Measurements from ENCODE around the gene PLEKHN1. TPM values are rescaled to one million over a fixed set of nuclear protein-coding genes. Genes with fewer than 3 reads are reported as not detected.
A peak's percentile ranks its signal among the peaks of the same experiment; 100 is the strongest.

Gene PLEKHN1
- polyA plus RNA-seq, 1 donor, result 0.49 TPM

GRCh38 chr1:938088-938683 lies 28.1 kb upstream of the PLEKHN1 start:
- Histone ChIP-seq H3K27me3 (ENCODE audit: control insufficient read depth, insufficient read depth, low read length) (peaks cover 82% of the 10 kb centered on the region), H3K27ac (ENCODE audit: low read length) (no peak overlapping the region), H3K9me3 (ENCODE audit: control insufficient read depth, low read depth, low read length) (peaks cover 21% of the 10 kb centered on the region), H3K4me3 (ENCODE audit: low read length) (no peak overlapping the region), H3K36me3 (ENCODE audit: control insufficient read depth, insufficient read depth, low read length) (no peaks in the 10 kb centered on the region), H3K4me1 (ENCODE audit: control insufficient read depth, insufficient read depth, low read length) (peaks cover 37% of the 10 kb centered on the region)
- DNase-seq, result no peak
- WGBS (ENCODE audit: insufficient coverage, low lambda C conversion rate), result no CpG with 5 or more reads among the region's 15 CpGs

GRCh38 chr1:938711-939489 lies 27.4 kb upstream of the PLEKHN1 start:
- no CpG with 5 or more reads among the region's 30 CpGs for WGBS (ENCODE audit: insufficient coverage, low lambda C conversion rate)
- H3K27ac ChIP-seq (ENCODE audit: low read length), result no peak overlapping the region
- peaks cover 24% of the 10 kb centered on the region for H3K9me3 ChIP-seq (ENCODE audit: control insufficient read depth, low read depth, low read length)
- peaks cover 3% of the 10 kb centered on the region for H3K36me3 ChIP-seq (ENCODE audit: control insufficient read depth, insufficient read depth, low read length)
- H3K4me1 ChIP-seq (ENCODE audit: control insufficient read depth, insufficient read depth, low read length), result peaks cover 39% of the 10 kb centered on the region
- H3K4me3 ChIP-seq (ENCODE audit: low read length), result no peak overlapping the region
- DNase-seq, result no peak
- H3K27me3 ChIP-seq (ENCODE audit: control insufficient read depth, insufficient read depth, low read length), result peaks cover 82% of the 10 kb centered on the region

GRCh38 chr1:939511-940106 lies 26.7 kb upstream of the PLEKHN1 start:
- H3K27me3 ChIP-seq (ENCODE audit: control insufficient read depth, insufficient read depth, low read length), result peaks cover 82% of the 10 kb centered on the region
- H3K4me3 ChIP-seq (ENCODE audit: low read length), result no peak overlapping the region
- no CpG with 5 or more reads among the region's 21 CpGs for WGBS (ENCODE audit: insufficient coverage, low lambda C conversion rate)

GRCh38 chr1:940107-941014 lies 25.9 kb upstream of the PLEKHN1 start:
- peaks cover 33% of the 10 kb centered on the region for H3K4me1 ChIP-seq (ENCODE audit: control insufficient read depth, insufficient read depth, low read length)
- peaks cover 75% of the 10 kb centered on the region for H3K27me3 ChIP-seq (ENCODE audit: control insufficient read depth, insufficient read depth, low read length)
- H3K27ac ChIP-seq (ENCODE audit: low read length), result peak overlapping the region; percentile 60
- peak; percentile 60 to 77 for DNase-seq
- no CpG with 5 or more reads among the region's 86 CpGs for WGBS (ENCODE audit: insufficient coverage, low lambda C conversion rate)
- H3K36me3 ChIP-seq (ENCODE audit: control insufficient read depth, insufficient read depth, low read length), result peaks cover 14% of the 10 kb centered on the region
- H3K4me3 ChIP-seq (ENCODE audit: low read length), result no peak overlapping the region
- H3K9me3 ChIP-seq (ENCODE audit: control insufficient read depth, low read depth, low read length), result peaks cover 21% of the 10 kb centered on the region

More at GRCh38 chr1:939511-940106, 26.7 kb upstream of the PLEKHN1 start:
- H3K36me3 ChIP-seq (ENCODE audit: control insufficient read depth, insufficient read depth, low read length), result peaks cover 7% of the 10 kb centered on the region
- no peak for DNase-seq
- H3K27ac ChIP-seq (ENCODE audit: low read length), result no peak overlapping the region
- peaks cover 39% of the 10 kb centered on the region for H3K4me1 ChIP-seq (ENCODE audit: control insufficient read depth, insufficient read depth, low read length)
- H3K9me3 ChIP-seq (ENCODE audit: control insufficient read depth, low read depth, low read length), result peaks cover 25% of the 10 kb centered on the region

- DNase-seq, result no peak
- Histone ChIP-seq H3K27me3 (ENCODE audit: control insufficient read depth, insufficient read depth, low read length) (peaks cover 68% of the 10 kb centered on the region), H3K4me1 (ENCODE audit: control insufficient read depth, insufficient read depth, low read length) (peaks cover 30% of the 10 kb centered on the region), H3K4me3 (ENCODE audit: low read length) (peak overlapping the region; percentile 18), H3K27ac (ENCODE audit: low read length) (peak overlapping the region; percentile 60), H3K9me3 (ENCODE audit: control insufficient read depth, low read depth, low read length) (peaks cover 18% of the 10 kb centered on the region), H3K36me3 (ENCODE audit: control insufficient read depth, insufficient read depth, low read length) (peaks cover 21% of the 10 kb centered on the region)
- WGBS (ENCODE audit: insufficient coverage, low lambda C conversion rate), result no CpG with 5 or more reads among the region's 36 CpGs
These were observed 25.2 kb upstream of the PLEKHN1 start for GRCh38 chr1:941015-941587.

- Histone ChIP-seq H3K4me1 (ENCODE audit: control insufficient read depth, insufficient read depth, low read length) (peaks cover 28% of the 10 kb centered on the region), H3K27me3 (ENCODE audit: control insufficient read depth, insufficient read depth, low read length) (peaks cover 61% of the 10 kb centered on the region), H3K9me3 (ENCODE audit: control insufficient read depth, low read depth, low read length) (peaks cover 18% of the 10 kb centered on the region), H3K4me3 (ENCODE audit: low read length) (peak overlapping the region; percentile 31), H3K36me3 (ENCODE audit: control insufficient read depth, insufficient read depth, low read length) (peaks cover 27% of the 10 kb centered on the region), H3K27ac (ENCODE audit: low read length) (peak overlapping the region; percentile 60)
- peak; percentile 67 to 79 for DNase-seq
- WGBS (ENCODE audit: insufficient coverage, low lambda C conversion rate), result no CpG with 5 or more reads among the region's 98 CpGs
These were observed 24.5 kb upstream of the PLEKHN1 start for GRCh38 chr1:941588-942383.

- H3K4me3 ChIP-seq (ENCODE audit: low read length), result peak overlapping the region; percentile 31
- peaks cover 33% of the 10 kb centered on the region for H3K36me3 ChIP-seq (ENCODE audit: control insufficient read depth, insufficient read depth, low read length)
- H3K9me3 ChIP-seq (ENCODE audit: control insufficient read depth, low read depth, low read length), result peaks cover 18% of the 10 kb centered on the region
- peak overlapping the region; percentile 38 for H3K27ac ChIP-seq (ENCODE audit: low read length)
- H3K27me3 ChIP-seq (ENCODE audit: control insufficient read depth, insufficient read depth, low read length), result peaks cover 56% of the 10 kb centered on the region
- peaks cover 28% of the 10 kb centered on the region for H3K4me1 ChIP-seq (ENCODE audit: control insufficient read depth, insufficient read depth, low read length)
- no peak for DNase-seq
- no CpG with 5 or more reads among the region's 48 CpGs for WGBS (ENCODE audit: insufficient coverage, low lambda C conversion rate)
These were observed 23.9 kb upstream of the PLEKHN1 start for GRCh38 chr1:942411-942821.

GRCh38 chr1:942864-943533 lies 23.3 kb upstream of the PLEKHN1 start:
- WGBS (ENCODE audit: insufficient coverage, low lambda C conversion rate), result no CpG with 5 or more reads among the region's 27 CpGs
- H3K9me3 ChIP-seq (ENCODE audit: control insufficient read depth, low read depth, low read length), result peaks cover 18% of the 10 kb centered on the region
- peak overlapping the region; percentile 43 for H3K27ac ChIP-seq (ENCODE audit: low read length)
- peak overlapping the region; percentile 2 for H3K4me3 ChIP-seq (ENCODE audit: low read length)
- peaks cover 39% of the 10 kb centered on the region for H3K36me3 ChIP-seq (ENCODE audit: control insufficient read depth, insufficient read depth, low read length)
- peak in 1 of 2 donors; percentile 50 for DNase-seq
- H3K27me3 ChIP-seq (ENCODE audit: control insufficient read depth, insufficient read depth, low read length), result peaks cover 50% of the 10 kb centered on the region
- peaks cover 28% of the 10 kb centered on the region for H3K4me1 ChIP-seq (ENCODE audit: control insufficient read depth, insufficient read depth, low read length)
